ENCODE measurements around the gene BCKDHA.
A peak's percentile ranks its signal among the peaks of the same experiment; 100 is the strongest.

The BCKDHA gene

GRCh38 chr19:41397086-41398049 lies at the start of gene BCKDHA, which contains the start of gene EXOSC5:
Gene BCKDHA (plus strand): TSS chr19:41397818. CDS start chr19:41397828, 10 bp downstream.
Gene EXOSC5 (minus strand): TSS chr19:41397359. CDS start chr19:41397328, 31 bp downstream.
- H4K20me1 ChIP-seq, result peaks cover 29% of the 10 kb centered on the region; the same call in 1 of the 2 replicates
- H3K36me3 ChIP-seq, result peaks cover 34% of the 10 kb centered on the region
- no peak for TF ChIP-seq Cebpa-rat (IDR thresholded peaks at IDR 0.05)
- peak within 1 kb of the TSS; percentile 97 for H3K9ac ChIP-seq
- H3K4me3 ChIP-seq, result peak within 1 kb of the TSS; percentile 93
- peak within 1 kb of the TSS; percentile 96 for H3K27ac ChIP-seq
- peaks cover 44% of the 10 kb centered on the region for H3K4me1 ChIP-seq
- no peaks in the 10 kb centered on the region for H3K27me3 ChIP-seq
- peak within 1 kb of the TSS; percentile 88 for H3K4me2 ChIP-seq
- H3K9me3 ChIP-seq, result no peaks in the 10 kb centered on the region

GRCh38 chr19:41350735-41351338 lies 46.8 kb upstream of the BCKDHA start:
- peaks cover 51% of the 10 kb centered on the region for H4K20me1 ChIP-seq
- peak overlapping the region; percentile 84 for H3K9ac ChIP-seq
- H3K36me3 ChIP-seq, result peaks cover 25% of the 10 kb centered on the region
- H3K4me3 ChIP-seq, result peak overlapping the region; percentile 81
- peaks cover 69% of the 10 kb centered on the region for H3K4me1 ChIP-seq
- no peaks in the 10 kb centered on the region for H3K9me3 ChIP-seq
- H3K27me3 ChIP-seq, result no peaks in the 10 kb centered on the region
- peak overlapping the region; percentile 85 for H3K27ac ChIP-seq
- H3K4me2 ChIP-seq, result peak overlapping the region; percentile 98
- TF ChIP-seq Cebpa-rat (IDR thresholded peaks at IDR 0.05), result no peak

GRCh38 chr19:41351339-41352245 lies 46.0 kb upstream of the BCKDHA start:
- H3K9me3 ChIP-seq, result no peaks in the 10 kb centered on the region
- peaks cover 18% of the 10 kb centered on the region for H3K36me3 ChIP-seq
- peak overlapping the region; percentile 85 for H3K27ac ChIP-seq
- H3K27me3 ChIP-seq, result no peaks in the 10 kb centered on the region
- H4K20me1 ChIP-seq, result peaks cover 51% of the 10 kb centered on the region
- H3K9ac ChIP-seq, result peak overlapping the region; percentile 84
- H3K4me2 ChIP-seq, result peak overlapping the region; percentile 98
- no peak for TF ChIP-seq Cebpa-rat (IDR thresholded peaks at IDR 0.05)
- peaks cover 67% of the 10 kb centered on the region for H3K4me1 ChIP-seq
- peak overlapping the region; percentile 81 for H3K4me3 ChIP-seq

- Histone ChIP-seq H3K9me3 (no peaks in the 10 kb centered on the region), H3K27me3 (no peaks in the 10 kb centered on the region), H3K27ac (peak overlapping the region; percentile 85), H3K36me3 (peaks cover 11% of the 10 kb centered on the region), H3K4me1 (peaks cover 67% of the 10 kb centered on the region), H3K4me3 (peak overlapping the region; percentile 81), H3K4me2 (peak overlapping the region; percentile 98), H3K9ac (peak overlapping the region; percentile 84), H4K20me1 (peaks cover 51% of the 10 kb centered on the region)
- no peak for TF ChIP-seq Cebpa-rat (IDR thresholded peaks at IDR 0.05)
Measured at GRCh38 chr19:41352279-41352608, 45.4 kb upstream of the BCKDHA start.

GRCh38 chr19:41352609-41353465 lies 44.8 kb upstream of the BCKDHA start:
- Histone ChIP-seq H3K27me3 (no peaks in the 10 kb centered on the region), H3K27ac (peak overlapping the region; percentile 85), H4K20me1 (peaks cover 51% of the 10 kb centered on the region), H3K9me3 (no peaks in the 10 kb centered on the region), H3K9ac (peak overlapping the region; percentile 84), H3K4me2 (peak overlapping the region; percentile 98), H3K4me3 (peak overlapping the region; percentile 81), H3K4me1 (peaks cover 68% of the 10 kb centered on the region), H3K36me3 (peaks cover 5% of the 10 kb centered on the region)
- TF ChIP-seq Cebpa-rat (IDR thresholded peaks at IDR 0.05), result no peak

GRCh38 chr19:41353466-41354342 lies 43.9 kb upstream of the BCKDHA start, which contains the start of gene TGFB1:
Gene TGFB1 (minus strand): TSS chr19:41353922. CDS start chr19:41353044, 878 bp downstream.
- peak within 1 kb of the TSS; percentile 98 for H3K4me2 ChIP-seq
- TF ChIP-seq Cebpa-rat (IDR thresholded peaks at IDR 0.05), result no peak
- peak within 1 kb of the TSS; percentile 84 for H3K9ac ChIP-seq
- no peaks in the 10 kb centered on the region for H3K27me3 ChIP-seq
- peaks cover 44% of the 10 kb centered on the region for H4K20me1 ChIP-seq
- H3K9me3 ChIP-seq, result no peaks in the 10 kb centered on the region
- peak within 1 kb of the TSS; percentile 85 for H3K27ac ChIP-seq
- peaks cover 68% of the 10 kb centered on the region for H3K4me1 ChIP-seq
- H3K36me3 ChIP-seq, result no peaks in the 10 kb centered on the region
- H3K4me3 ChIP-seq, result peak within 1 kb of the TSS; percentile 81

GRCh38 chr19:41354343-41354953 lies 43.2 kb upstream of the BCKDHA start:
- peak overlapping the region; percentile 72 for H3K27ac ChIP-seq
- H3K4me3 ChIP-seq, result peak overlapping the region; percentile 81
- peaks cover 61% of the 10 kb centered on the region for H3K4me1 ChIP-seq
- TF ChIP-seq Cebpa-rat (IDR thresholded peaks at IDR 0.05), result no peak
- H4K20me1 ChIP-seq, result peaks cover 37% of the 10 kb centered on the region
- H3K9ac ChIP-seq, result peak overlapping the region; percentile 84
- no peaks in the 10 kb centered on the region for H3K9me3 ChIP-seq
- no peaks in the 10 kb centered on the region for H3K36me3 ChIP-seq
- H3K4me2 ChIP-seq, result peak overlapping the region; percentile 98
- H3K27me3 ChIP-seq, result no peaks in the 10 kb centered on the region
